A673 (cell line): ENCODE results near the gene PITX3. TPM values are rescaled to one million over a fixed set of nuclear protein-coding genes. Genes with fewer than 3 reads are reported as not detected.
"Not testable (repeated sequence)": the region's sequence is repeated elsewhere in the genome, so short reads cannot be mapped to it uniquely, and the experiment has no call there.

Experiments used
- BruUV-seq: library from RNA; stranded (reverse); fragments of 400-500 nt; replicated peaks from 2 replicates; lab custom pipeline; 2021; lab: Mats Ljungman, UMichigan
- CTCF ChIA-PET: fragments of 300-600 bp; sonication (Branson Sonifier 250); formaldehyde crosslinking; loops from one replicate; lab custom pipeline; 2022; ENCODE audit warnings: antibody characterized with exemption; lab: Charles Lee
- POLR2A ChIA-PET: fragments of 300-600 bp; sonication (Branson Sonifier 250); formaldehyde crosslinking; loops from one replicate; lab custom pipeline; 2022; ENCODE audit warnings: antibody characterized with exemption; ENCODE audit not compliant: low non-redundant PET; lab: Charles Lee
- DNase-seq: peaks from one replicate; pipeline ENCODE4 v3.0.0-alpha.2; 2015; ENCODE audit warnings: low spot score
- H3K27ac ChIP-seq: fragments of 200-600 bp; sonication (generic); 2 replicates; pipeline ENCODE4 v1.5.1; 2016; ENCODE audit warnings: mixed run types, low read depth, mild to moderate bottlenecking, mixed read lengths, antibody characterized with exemption, low read length; ENCODE audit not compliant: poor library complexity, severe bottlenecking
- H3K27me3 ChIP-seq: fragments of 200-600 bp; sonication (generic); replicated peaks from 2 replicates; pipeline ENCODE4 v1.6.1; 2017; ENCODE audit warnings: mixed run types, low read depth, mild to moderate bottlenecking, mixed read lengths, antibody characterized with exemption, low read length; ENCODE audit not compliant: insufficient read depth, poor library complexity
- H3K36me3 ChIP-seq: fragments of 200-600 bp; sonication (generic); 2 replicates; pipeline ENCODE4 v1.6.1; 2016; ENCODE audit warnings: mixed run types, mild to moderate bottlenecking, mixed read lengths, antibody characterized with exemption, low read length; ENCODE audit not compliant: insufficient read depth, poor library complexity, severe bottlenecking
- H3K4me1 ChIP-seq: fragments of 200-600 bp; sonication (generic); 2 replicates; pipeline ENCODE4 v1.6.1; 2017; ENCODE audit warnings: mixed run types, mild to moderate bottlenecking, mixed read lengths, antibody characterized with exemption, low read length; ENCODE audit not compliant: insufficient read depth, poor library complexity, severe bottlenecking
- H3K4me3 ChIP-seq: fragments of 200-600 bp; sonication (generic); 2 replicates; pipeline ENCODE4 v1.5.1; 2016; ENCODE audit warnings: low read depth, mixed run types, mild to moderate bottlenecking, mixed read lengths, low read length; ENCODE audit not compliant: poor library complexity, severe bottlenecking
- H3K9me3 ChIP-seq: fragments of 200-600 bp; sonication (generic); 2 replicates; pipeline ENCODE4 v1.6.1; 2016; ENCODE audit warnings: mixed run types, low read depth, mild to moderate bottlenecking, mixed read lengths, antibody characterized with exemption, low read length; ENCODE audit not compliant: poor library complexity, severe bottlenecking
- CTCF ChIP-seq: fragments of 300-800, 200-600 bp; sonication (generic); conservative IDR thresholded peaks from 2 replicates; pipeline ENCODE4 v1.5.1; 2017; ENCODE audit warnings: low read depth, mild to moderate bottlenecking, antibody characterized with exemption, low read length, moderate library complexity, mixed read lengths
- EZH2 ChIP-seq: fragments of 200-600 bp; sonication (generic); IDR thresholded peaks from 2 replicates; pipeline ENCODE4 v1.6.1; 2017; ENCODE audit warnings: borderline replicate concordance, low read depth, mild to moderate bottlenecking, mixed read lengths, antibody characterized with exemption, low read length; ENCODE audit not compliant: poor library complexity, severe bottlenecking
- intact Hi-C: fragments of 100-400 bp; cut with micrococcal nuclease; formaldehyde crosslinking; loops from one replicate; pipeline ENCODE4 v1.10.0; 2022; ENCODE audit not compliant: unreplicated experiment
- total RNA-seq: library from RNA; stranded (reverse); gene quantifications from 2 replicates; pipeline ENCODE4 v1.2.3, GENCODE V29; 2021

The PITX3 gene
- total RNA-seq, 1 experiment from 2014 or later: not detected

GRCh38 chr10:102195296-102195870, 45.9 kb downstream of the PITX3 start:
- ChIA-PET CTCF (no interaction called here), POLR2A (no interaction called here)
- no peak for DNase-seq
- no peak overlapping the region for H3K4me3 ChIP-seq
- BruUV-seq: no TSS peak
- H3K4me1 ChIP-seq: no peaks in the 10 kb centered on the region
- no peak overlapping the region for H3K27ac ChIP-seq
- H3K27me3 ChIP-seq: no peaks in the 10 kb centered on the region
- peaks cover 9% of the 10 kb centered on the region for H3K9me3 ChIP-seq
- intact Hi-C loops: no loop called here
- no peaks in the 10 kb centered on the region for H3K36me3 ChIP-seq
- no peak for TF ChIP-seq CTCF
- no peak for TF ChIP-seq EZH2

GRCh38 chr10:102191956-102192355, 49.4 kb downstream of the PITX3 start:
- ChIA-PET POLR2A (no interaction called here), CTCF (no interaction called here)
- DNase-seq: no peak

GRCh38 chr10:102188941-102189898, 52.1 kb downstream of the PITX3 start:
- BruUV-seq, H3K36me3 ChIP-seq, H3K4me1 ChIP-seq, intact Hi-C loops, DNase-seq, H3K27me3 ChIP-seq, H3K27ac ChIP-seq, H3K4me3 ChIP-seq: not testable (repeated sequence)
- H3K9me3 ChIP-seq: peaks cover 19% of the 10 kb centered on the region
- POLR2A ChIA-PET: interaction anchor here (0.5 to 0.6 kb wide), 3 partner anchors 359 to 1049 kb away, joined by 3 to 6 read pairs (median 3); no protein-coding TSS in a partner anchor
- CTCF ChIA-PET: interaction anchor here (1.6 kb wide), 1 partner anchor 20 kb away, joined by 3 read pairs; no protein-coding TSS in a partner anchor

More at GRCh38 chr10:102191956-102192355, 49.4 kb downstream of the PITX3 start:
- no peaks in the 10 kb centered on the region for H3K4me1 ChIP-seq
- intact Hi-C loops: no loop called here
- H3K27ac ChIP-seq: no peak overlapping the region
- H3K4me3 ChIP-seq: no peak overlapping the region
- H3K9me3 ChIP-seq: peaks cover 9% of the 10 kb centered on the region
- H3K27me3 ChIP-seq: no peaks in the 10 kb centered on the region
- no peaks in the 10 kb centered on the region for H3K36me3 ChIP-seq
- TF ChIP-seq CTCF (no peak), EZH2 (no peak)
- no TSS peak for BruUV-seq
